A549 (cell line): ENCODE results near the gene PRDM1. TPM values are rescaled to one million over a fixed set of nuclear protein-coding genes. Genes with fewer than 3 reads are reported as not detected.

ENCODE experiments used
- ATAC-seq, 2 experiments: fragments of 200-7000 bp in 1 of 2; fragments of >200 bp in 1 of 2; cut with Nextera tagmentation in 1 of 2; cut with Tn5 transposase in 1 of 2; 3 replicates each; pipeline versions ENCODE4 v1.8.0 to v1.9.1; 2018 to 2020; ENCODE audit warnings: mild to moderate bottlenecking in 1 of 2, moderate library complexity in 1 of 2
- CTCF ChIA-PET: fragments of 300-600 bp; sonication (Branson Sonifier 250); formaldehyde crosslinking; extraction: SDS; loops from one replicate; lab custom pipeline; 2021; ENCODE audit warnings: antibody characterized with exemption, inconsistent platforms; lab: Yijun Ruan, JAX
- POLR2A ChIA-PET: fragments of 350-600 bp; formaldehyde crosslinking; extraction: SDS; loops from one replicate; lab custom pipeline; 2021; ENCODE audit warnings: antibody characterized with exemption, inconsistent platforms; lab: Yijun Ruan, JAX
- DNase-seq, 2 experiments: peaks; one replicate each; pipeline versions ENCODE4 v3.0.0 to v3.0.0-alpha.2; 2011 to 2016; ENCODE audit warnings: low read depth in 1 of 2, low spot score in 1 of 2
- FAIRE-seq: peaks from 2 replicates; lab custom pipeline; 2011; peaks lifted over from hg19 to GRCh38; lab: Jason Lieb, UNC
- H3K27ac ChIP-seq, 2 experiments: fragments of >200 bp; sonication (Bioruptor Twin); formaldehyde crosslinking; 3 replicates each; pipeline ENCODE4 v1.5.1; 2016 to 2017
- H3K4me1 ChIP-seq: fragments of >200 bp; sonication (Bioruptor Twin); formaldehyde crosslinking; 3 replicates; pipeline ENCODE4 v1.6.1; 2016
- H3K4me2 ChIP-seq: fragments of >200 bp; sonication (Bioruptor Twin); formaldehyde crosslinking; 3 replicates; pipeline ENCODE4 v1.6.1; 2016
- H3K4me3 ChIP-seq: fragments of >200 bp; sonication (Bioruptor Twin); formaldehyde crosslinking; 3 replicates; pipeline ENCODE4 v1.5.1; 2016
- H3K9me3 ChIP-seq: fragments of >200 bp; sonication (Bioruptor Twin); formaldehyde crosslinking; 3 replicates; pipeline ENCODE4 v1.6.1; 2016
- BHLHE40 ChIP-seq: IDR thresholded peaks from 2 replicates; pipeline ENCODE4 v1.6.1; 2012; ENCODE audit warnings: low read depth, low read length, inconsistent platforms
- CBX8 ChIP-seq: fragments of 200-600 bp; sonication (generic); IDR thresholded peaks from 2 replicates; pipeline ENCODE4 v1.6.1; 2016
- CEBPB ChIP-seq, 2 experiments: fragments of >200 bp in 1 of 2; sonication (Bioruptor Twin) in 1 of 2; formaldehyde crosslinking in 1 of 2; IDR thresholded peaks; 2 replicates each; pipeline ENCODE4 v1.6.1; 2012 to 2016
- CHD4 ChIP-seq: fragments of 200-600 bp; sonication (generic); IDR thresholded peaks from 2 replicates; pipeline ENCODE4 v1.6.1; 2016; ENCODE audit warnings: antibody characterized with exemption, mild to moderate bottlenecking, borderline replicate concordance
- ESRRA ChIP-seq: fragments of 150-350 bp; IDR thresholded peaks from 2 replicates; pipeline ENCODE4 v1.6.1; 2014; ENCODE audit warnings: mild to moderate bottlenecking, low read length, borderline replicate concordance
- GATA3 ChIP-seq: IDR thresholded peaks from 2 replicates; pipeline ENCODE4 v1.6.1; 2012; ENCODE audit warnings: borderline replicate concordance
- JUN ChIP-seq, 2 experiments: fragments of >200 bp; sonication (Bioruptor Twin); formaldehyde crosslinking; IDR thresholded peaks; 2 replicates in 1 of 2; 3 replicates in 1 of 2; pipeline ENCODE4 v1.6.1; 2016 to 2017
- KDM5A ChIP-seq: fragments of 200-600 bp; sonication (generic); IDR thresholded peaks from 2 replicates; pipeline ENCODE4 v1.6.1; 2016; ENCODE audit warnings: antibody characterized with exemption, mild to moderate bottlenecking
- NR3C1 ChIP-seq: fragments of >200 bp; sonication (Bioruptor Twin); formaldehyde crosslinking; IDR thresholded peaks from 3 replicates; pipeline ENCODE4 v1.6.1; 2017
- RAD21 ChIP-seq, 2 experiments: fragments of >200 bp in 1 of 2; sonication (Bioruptor Twin) in 1 of 2; formaldehyde crosslinking in 1 of 2; IDR thresholded peaks in 1 of 2; conservative IDR thresholded peaks in 1 of 2; 2 replicates in 1 of 2; 3 replicates in 1 of 2; pipeline ENCODE4 v1.6.1; 2012 to 2018; ENCODE audit warnings: inconsistent platforms in 1 of 2
- RCOR1 ChIP-seq: fragments of 150-350 bp; IDR thresholded peaks from 2 replicates; pipeline ENCODE4 v1.6.1; 2014; ENCODE audit warnings: antibody characterized with exemption, low read length, low read depth
- RNF2 ChIP-seq: fragments of 200-600 bp; sonication (generic); IDR thresholded peaks from 2 replicates; pipeline ENCODE4 v1.6.1; 2016; ENCODE audit warnings: low read depth, mild to moderate bottlenecking, antibody characterized with exemption, moderate library complexity, borderline replicate concordance
- SMC3 ChIP-seq: fragments of >200 bp; sonication (Bioruptor Twin); formaldehyde crosslinking; IDR thresholded peaks from 3 replicates; pipeline ENCODE4 v1.6.1; 2018; ENCODE audit warnings: inconsistent platforms
- SREBF2 ChIP-seq: fragments of 450-650 bp; IDR thresholded peaks from 2 replicates; pipeline ENCODE4 v1.6.1; 2014; ENCODE audit warnings: mild to moderate bottlenecking, moderate library complexity
- TFCP2L1 ChIP-seq: fragments of 250-450 bp; sonication (Bioruptor Pico); IDR thresholded peaks from 2 replicates; pipeline ENCODE4 v1.5.0; 2021; ENCODE audit warnings: mild to moderate bottlenecking
- TP53 ChIP-seq: fragments of 250-450 bp; sonication (Bioruptor Pico); IDR thresholded peaks from 2 replicates; pipeline ENCODE4 v1.5.0; 2021; ENCODE audit warnings: mild to moderate bottlenecking, moderate library complexity
- ZC3H11A ChIP-seq: fragments of 450-650 bp; IDR thresholded peaks from 2 replicates; pipeline ENCODE4 v1.6.1; 2014; ENCODE audit warnings: antibody characterized with exemption, mild to moderate bottlenecking
- ZNF302 ChIP-seq: fragments of 250-450 bp; sonication (Bioruptor Pico); IDR thresholded peaks from 2 replicates; pipeline ENCODE4 v1.9.0; 2021; ENCODE audit warnings: inconsistent platforms, mild to moderate bottlenecking, moderate library complexity
- WGBS: methylation state at CpG from one replicate; pipeline ENCODE4 v1.1.6; 2017; ENCODE audit errors: missing lambda C conversion rate; 5-methylcytosine and 5-hydroxymethylcytosine counted together
- polyA plus RNA-seq, 4 experiments: library from polyadenylated mRNA; depleted of rRNA in 3 of 4; stranded (reverse); fragments of >200 nt; fragmentation: RNase III in 1 of 4; extraction: RNeasy Plus Mini Kit Qiagen cat#74134 plus additional on column Dnase treatment in 1 of 4; gene quantifications; 2 replicates in 3 of 4; 3 replicates in 1 of 4; pipeline ENCODE4 v1.2.3, GENCODE V29; 2011 to 2017
- TF ChIP-seq, protein P1 (sequence below): IDR thresholded peaks from 2 replicates; pipeline ENCODE4 v1.6.1; 2012
- TF ChIP-seq, protein P2 (sequence below): IDR thresholded peaks from 2 replicates; pipeline ENCODE4 v1.6.1; 2012; ENCODE audit warnings: low read depth, borderline replicate concordance
- TF ChIP-seq, protein P3 (sequence below): fragments of >200 bp; sonication (Bioruptor Twin); formaldehyde crosslinking; IDR thresholded peaks from 3 replicates; pipeline ENCODE4 v1.6.1; 2016
- TF ChIP-seq, protein P4 (sequence below): IDR thresholded peaks from 2 replicates; pipeline ENCODE4 v1.6.1; 2012
- TF ChIP-seq, protein P5 (sequence below): fragments of 450-650 bp; IDR thresholded peaks from 2 replicates; pipeline ENCODE4 v1.6.1; 2014; ENCODE audit warnings: antibody characterized with exemption
- TF ChIP-seq, protein P6 (sequence below): fragments of 250-450 bp; sonication (Bioruptor Pico); IDR thresholded peaks from 2 replicates; pipeline ENCODE4 v1.5.0; 2020; ENCODE audit warnings: low read depth, mild to moderate bottlenecking, moderate library complexity
- TF ChIP-seq, protein P7 (sequence below): fragments of 150-350 bp; IDR thresholded peaks from 2 replicates; pipeline ENCODE4 v1.6.1; 2014; ENCODE audit warnings: low read depth, mild to moderate bottlenecking, low read length

The PRDM1 gene
- polyA plus RNA-seq, 2 of the 4 experiments (the other 2 are of a cell fraction): 2.6 to 11.2 TPM

DNA sequence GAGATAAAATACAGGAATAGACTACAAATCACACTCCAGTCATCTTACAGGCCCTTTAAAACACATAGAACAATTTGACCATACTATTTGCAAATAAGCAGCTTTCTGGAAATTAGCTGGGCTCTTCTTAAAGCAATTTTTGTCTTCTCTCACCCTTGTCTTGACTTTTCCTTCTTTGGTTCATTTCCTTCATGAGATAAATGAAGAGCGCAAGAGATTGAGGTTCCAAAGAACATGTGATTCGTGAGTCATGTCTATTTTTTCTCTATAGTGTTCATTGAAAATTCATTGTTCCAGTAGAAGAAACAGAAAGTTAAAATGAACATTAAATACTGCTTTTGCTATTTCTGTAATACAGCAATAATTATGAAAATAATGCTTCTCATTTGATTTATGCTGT lies 33.9 kb downstream of the PRDM1 start:
- POLR2A ChIA-PET: no interaction called here
- 73% methylated on average over 2 of the region's 2 CpGs for WGBS
- no peak overlapping the region for H3K4me2 ChIP-seq
- TF ChIP-seq, protein P1, sequence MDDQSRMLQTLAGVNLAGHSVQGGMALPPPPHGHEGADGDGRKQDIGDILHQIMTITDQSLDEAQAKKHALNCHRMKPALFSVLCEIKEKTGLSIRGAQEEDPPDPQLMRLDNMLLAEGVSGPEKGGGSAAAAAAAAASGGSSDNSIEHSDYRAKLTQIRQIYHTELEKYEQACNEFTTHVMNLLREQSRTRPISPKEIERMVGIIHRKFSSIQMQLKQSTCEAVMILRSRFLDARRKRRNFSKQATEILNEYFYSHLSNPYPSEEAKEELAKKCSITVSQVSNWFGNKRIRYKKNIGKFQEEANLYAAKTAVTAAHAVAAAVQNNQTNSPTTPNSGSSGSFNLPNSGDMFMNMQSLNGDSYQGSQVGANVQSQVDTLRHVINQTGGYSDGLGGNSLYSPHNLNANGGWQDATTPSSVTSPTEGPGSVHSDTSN: no peak
- TF ChIP-seq SMC3: no peak
- no peak for TF ChIP-seq JUN (IDR thresholded peaks at IDR 0.05)
- TF ChIP-seq, protein P2, sequence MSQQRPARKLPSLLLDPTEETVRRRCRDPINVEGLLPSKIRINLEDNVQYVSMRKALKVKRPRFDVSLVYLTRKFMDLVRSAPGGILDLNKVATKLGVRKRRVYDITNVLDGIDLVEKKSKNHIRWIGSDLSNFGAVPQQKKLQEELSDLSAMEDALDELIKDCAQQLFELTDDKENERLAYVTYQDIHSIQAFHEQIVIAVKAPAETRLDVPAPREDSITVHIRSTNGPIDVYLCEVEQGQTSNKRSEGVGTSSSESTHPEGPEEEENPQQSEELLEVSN: no peak
- TF ChIP-seq ZC3H11A: no peak
- TF ChIP-seq TFCP2L1 (CRISPR knock-in tag): no peak
- no peak for TF ChIP-seq NR3C1
- TF ChIP-seq ESRRA: no peak
- TF ChIP-seq, protein P3, sequence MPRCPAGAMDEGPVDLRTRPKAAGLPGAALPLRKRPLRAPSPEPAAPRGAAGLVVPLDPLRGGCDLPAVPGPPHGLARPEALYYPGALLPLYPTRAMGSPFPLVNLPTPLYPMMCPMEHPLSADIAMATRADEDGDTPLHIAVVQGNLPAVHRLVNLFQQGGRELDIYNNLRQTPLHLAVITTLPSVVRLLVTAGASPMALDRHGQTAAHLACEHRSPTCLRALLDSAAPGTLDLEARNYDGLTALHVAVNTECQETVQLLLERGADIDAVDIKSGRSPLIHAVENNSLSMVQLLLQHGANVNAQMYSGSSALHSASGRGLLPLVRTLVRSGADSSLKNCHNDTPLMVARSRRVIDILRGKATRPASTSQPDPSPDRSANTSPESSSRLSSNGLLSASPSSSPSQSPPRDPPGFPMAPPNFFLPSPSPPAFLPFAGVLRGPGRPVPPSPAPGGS: no peak
- TF ChIP-seq, protein P4, sequence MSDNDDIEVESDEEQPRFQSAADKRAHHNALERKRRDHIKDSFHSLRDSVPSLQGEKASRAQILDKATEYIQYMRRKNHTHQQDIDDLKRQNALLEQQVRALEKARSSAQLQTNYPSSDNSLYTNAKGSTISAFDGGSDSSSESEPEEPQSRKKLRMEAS: no peak
- no peak for TF ChIP-seq CHD4
- no peak for TF ChIP-seq BHLHE40
- no peaks in the 10 kb centered on the region for H3K9me3 ChIP-seq
- ATAC-seq (no peak), DNase-seq (no peak), FAIRE-seq (no peak)
- H3K4me3 ChIP-seq: no peak overlapping the region
- no peak overlapping the region for H3K27ac ChIP-seq
- no peaks in the 10 kb centered on the region for H3K4me1 ChIP-seq
- CTCF ChIA-PET: no interaction called here

DNA sequence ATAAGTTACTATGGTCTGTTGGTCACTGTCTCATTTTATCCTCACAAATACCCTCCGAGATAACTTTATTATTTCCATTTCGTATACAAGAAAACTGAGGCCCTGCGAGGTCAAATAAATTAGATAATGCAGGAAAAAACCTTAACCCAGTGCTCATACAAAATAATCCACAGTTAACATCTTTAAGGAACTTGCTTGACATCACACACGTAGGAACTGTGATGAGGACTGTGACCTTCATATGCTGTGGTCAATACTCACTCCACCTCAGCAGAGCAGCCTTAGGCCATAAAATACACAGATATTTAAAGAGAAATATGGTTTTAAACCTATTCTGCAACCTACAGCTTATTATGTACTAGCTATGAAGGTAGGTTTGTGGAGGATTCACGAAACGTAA lies 34.3 kb downstream of the PRDM1 start:
- 94% methylated on average over 6 of the region's 6 CpGs for WGBS
- ChIA-PET POLR2A (no interaction called here), CTCF (interaction anchor here (1.2 kb wide), 1 partner anchor 189 kb away, joined by 4 read pairs; no protein-coding TSS in a partner anchor)
- DNase-seq (no peak), ATAC-seq (no peak), FAIRE-seq (no peak)
- Histone ChIP-seq H3K4me2 (no peak overlapping the region), H3K4me3 (no peak overlapping the region), H3K9me3 (no peaks in the 10 kb centered on the region), H3K4me1 (no peaks in the 10 kb centered on the region), H3K27ac (no peak overlapping the region)
- no peak for TF ChIP-seq RCOR1
- no peak for TF ChIP-seq TFCP2L1 (CRISPR knock-in tag)
- TF ChIP-seq, protein P5, sequence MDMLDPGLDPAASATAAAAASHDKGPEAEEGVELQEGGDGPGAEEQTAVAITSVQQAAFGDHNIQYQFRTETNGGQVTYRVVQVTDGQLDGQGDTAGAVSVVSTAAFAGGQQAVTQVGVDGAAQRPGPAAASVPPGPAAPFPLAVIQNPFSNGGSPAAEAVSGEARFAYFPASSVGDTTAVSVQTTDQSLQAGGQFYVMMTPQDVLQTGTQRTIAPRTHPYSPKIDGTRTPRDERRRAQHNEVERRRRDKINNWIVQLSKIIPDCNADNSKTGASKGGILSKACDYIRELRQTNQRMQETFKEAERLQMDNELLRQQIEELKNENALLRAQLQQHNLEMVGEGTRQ: no peak
- no peak for TF ChIP-seq ZNF302
- TF ChIP-seq TP53: no peak
- TF ChIP-seq GATA3: no peak
- no peak for TF ChIP-seq KDM5A
- TF ChIP-seq CEBPB (IDR thresholded peaks at IDR 0.05): no peak
- TF ChIP-seq, protein P6, sequence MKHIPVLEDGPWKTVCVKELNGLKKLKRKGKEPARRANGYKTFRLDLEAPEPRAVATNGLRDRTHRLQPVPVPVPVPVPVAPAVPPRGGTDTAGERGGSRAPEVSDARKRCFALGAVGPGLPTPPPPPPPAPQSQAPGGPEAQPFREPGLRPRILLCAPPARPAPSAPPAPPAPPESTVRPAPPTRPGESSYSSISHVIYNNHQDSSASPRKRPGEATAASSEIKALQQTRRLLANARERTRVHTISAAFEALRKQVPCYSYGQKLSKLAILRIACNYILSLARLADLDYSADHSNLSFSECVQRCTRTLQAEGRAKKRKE (CRISPR knock-in tag): no peak
- TF ChIP-seq RNF2: no peak
- TF ChIP-seq, protein P7, sequence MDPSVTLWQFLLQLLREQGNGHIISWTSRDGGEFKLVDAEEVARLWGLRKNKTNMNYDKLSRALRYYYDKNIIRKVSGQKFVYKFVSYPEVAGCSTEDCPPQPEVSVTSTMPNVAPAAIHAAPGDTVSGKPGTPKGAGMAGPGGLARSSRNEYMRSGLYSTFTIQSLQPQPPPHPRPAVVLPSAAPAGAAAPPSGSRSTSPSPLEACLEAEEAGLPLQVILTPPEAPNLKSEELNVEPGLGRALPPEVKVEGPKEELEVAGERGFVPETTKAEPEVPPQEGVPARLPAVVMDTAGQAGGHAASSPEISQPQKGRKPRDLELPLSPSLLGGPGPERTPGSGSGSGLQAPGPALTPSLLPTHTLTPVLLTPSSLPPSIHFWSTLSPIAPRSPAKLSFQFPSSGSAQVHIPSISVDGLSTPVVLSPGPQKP: no peak
- TF ChIP-seq, protein P4: no peak
- TF ChIP-seq, protein P3: no peak
- TF ChIP-seq CBX8: no peak
- no peak for TF ChIP-seq ESRRA
- no peak for TF ChIP-seq ZC3H11A
- TF ChIP-seq RAD21 (conservative IDR thresholded peaks at IDR 0.05 in 1 of 2, IDR thresholded peaks at IDR 0.05 in 1 of 2): no peak
- no peak for TF ChIP-seq SREBF2
